OCI-LY3 (cell line): ENCODE data around the gene CCKAR.

Experiments used
- H2AFZ ChIP-seq: fragments of 200-600, 300-600 bp; shearing (Covaris generic); 2 replicates; pipeline ENCODE4 v1.6.0; 2014; ENCODE audit warnings: antibody characterized with exemption, low read depth, low read length
- H3K27ac ChIP-seq: fragments of 200-600, 300-600 bp; sonication (generic); 2 replicates; pipeline ENCODE4 v1.5.1; 2014; ENCODE audit warnings: mild to moderate bottlenecking, low read length, moderate library complexity, mixed read lengths
- H3K27me3 ChIP-seq: fragments of 200-600, 300-600 bp; sonication (generic); 2 replicates; pipeline ENCODE4 v1.6.1; 2014; ENCODE audit warnings: low read depth, low read length, mixed read lengths
- H3K36me3 ChIP-seq: fragments of 200-600, 300-600 bp; sonication (generic); replicated peaks from 2 replicates; pipeline ENCODE3; 2014; ENCODE audit warnings: low read depth, low read length, mixed read lengths
- H3K4me1 ChIP-seq: fragments of 300-600, 200-600 bp; sonication (generic); 2 replicates; pipeline ENCODE4 v1.6.1; 2014; ENCODE audit warnings: low read length, mixed read lengths
- H3K4me2 ChIP-seq: fragments of 200-600, 300-600 bp; sonication (generic); 2 replicates; pipeline ENCODE4 v1.6.1; 2014; ENCODE audit warnings: low read length, mixed read lengths
- H3K4me3 ChIP-seq: fragments of 300-600, 200-600 bp; sonication (generic); 2 replicates; pipeline ENCODE4 v1.5.1; 2014; ENCODE audit warnings: antibody characterized with exemption, mild to moderate bottlenecking, low read length, moderate library complexity
- H3K79me2 ChIP-seq: fragments of 300-600, 200-600 bp; shearing (Covaris generic); 2 replicates; pipeline ENCODE4 v1.6.1; 2014; ENCODE audit warnings: mild to moderate bottlenecking, low read length, mixed read lengths
- H3K9ac ChIP-seq: fragments of 300-600, 200-600 bp; shearing (Covaris generic); 2 replicates; pipeline ENCODE4 v1.6.0; 2014; ENCODE audit warnings: mild to moderate bottlenecking, low read length, moderate library complexity
- H3K9me3 ChIP-seq: fragments of 200-600, 300-600 bp; shearing (Covaris generic); 2 replicates; pipeline ENCODE4 v1.6.1; 2014; ENCODE audit warnings: low read length, mixed read lengths; ENCODE audit not compliant: insufficient read depth
- H4K20me1 ChIP-seq: fragments of 200-600, 300-600 bp; sonication (generic); 2 replicates; pipeline ENCODE4 v1.6.1; 2016; ENCODE audit warnings: low read length, mixed read lengths; ENCODE audit not compliant: insufficient read depth
- CTCF ChIP-seq: fragments of 200-600, 300-600 bp; sonication (generic); IDR thresholded peaks from 2 replicates; pipeline ENCODE4 v1.5.1; 2014; ENCODE audit warnings: antibody characterized with exemption, low read length, low read depth
- EZH2phosphoT487 ChIP-seq: fragments of 200-600 bp; shearing (Covaris generic); IDR thresholded peaks from 2 replicates; pipeline ENCODE4 v1.6.1; 2018; ENCODE audit warnings: antibody characterized with exemption, mixed run types, low read depth

Gene CCKAR

GRCh38 chr4:26458157-26458561 is 32.1 kb downstream of the CCKAR start:
- peaks cover under 1% of the 10 kb centered on the region; the same call in 1 of the 2 replicates for H3K9me3 ChIP-seq
- H3K27me3 ChIP-seq, result peaks cover 9% of the 10 kb centered on the region
- H3K4me1 ChIP-seq, result peaks cover 9% of the 10 kb centered on the region
- H3K4me2 ChIP-seq, result no peak overlapping the region
- no peak overlapping the region for H2AFZ ChIP-seq
- no peaks in the 10 kb centered on the region for H3K79me2 ChIP-seq
- H3K4me3 ChIP-seq, result no peak overlapping the region
- no peak overlapping the region for H3K9ac ChIP-seq
- no peak overlapping the region for H3K27ac ChIP-seq
- H4K20me1 ChIP-seq, result no peaks in the 10 kb centered on the region
- TF ChIP-seq CTCF (0 out of 2 replicates have a peak, but pooled peaks have one; percentile 4), EZH2phosphoT487 (no peak)
- no peaks in the 10 kb centered on the region for H3K36me3 ChIP-seq

GRCh38 chr4:26457412-26457811 is 32.9 kb downstream of the CCKAR start:
- no peak overlapping the region for H3K4me3 ChIP-seq
- H3K9ac ChIP-seq, result no peak overlapping the region
- peaks cover 3% of the 10 kb centered on the region for H3K27me3 ChIP-seq
- TF ChIP-seq EZH2phosphoT487 (no peak), CTCF (no peak)
- H2AFZ ChIP-seq, result no peak overlapping the region
- no peaks in the 10 kb centered on the region for H4K20me1 ChIP-seq
- no peaks in the 10 kb centered on the region for H3K36me3 ChIP-seq
- no peak overlapping the region for H3K4me2 ChIP-seq
- no peaks in the 10 kb centered on the region for H3K9me3 ChIP-seq
- H3K27ac ChIP-seq, result no peak overlapping the region
- no peaks in the 10 kb centered on the region for H3K79me2 ChIP-seq
- peaks cover 9% of the 10 kb centered on the region for H3K4me1 ChIP-seq

GRCh38 chr4:26455571-26455970 is 34.7 kb downstream of the CCKAR start:
- no peak for TF ChIP-seq CTCF
- no peak for TF ChIP-seq EZH2phosphoT487
- Histone ChIP-seq H3K9me3 (no peaks in the 10 kb centered on the region), H3K79me2 (no peaks in the 10 kb centered on the region), H3K27me3 (no peaks in the 10 kb centered on the region; the same call in 1 of the 2 replicates), H4K20me1 (no peaks in the 10 kb centered on the region), H3K27ac (no peak overlapping the region), H2AFZ (no peak overlapping the region), H3K4me2 (no peak overlapping the region), H3K9ac (no peak overlapping the region), H3K36me3 (no peaks in the 10 kb centered on the region), H3K4me1 (no peaks in the 10 kb centered on the region), H3K4me3 (no peak overlapping the region)

GRCh38 chr4:26454961-26455360 is 35.3 kb downstream of the CCKAR start:
- H3K4me3 ChIP-seq, result no peak overlapping the region
- TF ChIP-seq EZH2phosphoT487 (no peak), CTCF (no peak)
- H3K4me1 ChIP-seq, result no peaks in the 10 kb centered on the region
- H3K36me3 ChIP-seq, result no peaks in the 10 kb centered on the region
- no peaks in the 10 kb centered on the region for H4K20me1 ChIP-seq
- no peaks in the 10 kb centered on the region for H3K9me3 ChIP-seq
- no peak overlapping the region for H2AFZ ChIP-seq
- no peak overlapping the region for H3K27ac ChIP-seq
- no peaks in the 10 kb centered on the region for H3K79me2 ChIP-seq
- H3K4me2 ChIP-seq, result no peak overlapping the region
- H3K9ac ChIP-seq, result no peak overlapping the region
- no peaks in the 10 kb centered on the region; the same call in 1 of the 2 replicates for H3K27me3 ChIP-seq
